Psoas muscle (tissue), 8 donors: Measurements from ENCODE around the gene KRT222. TPM values are rescaled to one million over a fixed set of nuclear protein-coding genes. Genes with fewer than 3 reads are reported as not detected.

Source experiments
- ATAC-seq, 4 donors: fragments of 200-7000 bp; cut with Tn5 transposase; one replicate each; pipeline ENCODE4 v1.9.1; 2020; ENCODE audit warnings: moderate library complexity in 3 of 4, mild to moderate bottlenecking in 2 of 4
- DNase-seq, 2 donors: peaks; one replicate each; pipeline ENCODE4 v3.0.0-alpha.2; 2020
- H3K27ac ChIP-seq: fragments of 200-600 bp; one replicate; pipeline ENCODE4 v1.8.0; 2022
- H3K27me3 ChIP-seq, 3 donors: fragments of 200-600 bp in 1 of 3; one replicate each; pipeline versions ENCODE4 v1.6.1 to v1.8.0; 2013 to 2022; ENCODE audit warnings: low read length in 2 of 3, mild to moderate bottlenecking in 2 of 3, moderate library complexity in 1 of 3; ENCODE audit not compliant: insufficient read depth in 3 of 3
- H3K36me3 ChIP-seq, 2 donors: fragments of 200-600 bp in 1 of 2; one replicate each; pipeline versions ENCODE4 v1.6.1 to v1.8.0; 2013 to 2022; ENCODE audit warnings: low read depth in 1 of 2, mild to moderate bottlenecking in 1 of 2, moderate library complexity in 1 of 2; ENCODE audit not compliant: insufficient read depth in 1 of 2
- H3K4me1 ChIP-seq: fragments of 200-600 bp; one replicate; pipeline ENCODE4 v1.8.0; 2022
- H3K4me3 ChIP-seq: fragments of 200-600 bp; one replicate; pipeline ENCODE4 v1.8.0; 2022; ENCODE audit warnings: mild to moderate bottlenecking
- H3K9me3 ChIP-seq: fragments of 200-600 bp; one replicate; pipeline ENCODE4 v1.8.0; 2022
- CTCF ChIP-seq: fragments of 200-600 bp; IDR thresholded peaks from one replicate; pipeline ENCODE4 v1.8.0; 2022; ENCODE audit warnings: antibody characterized with exemption
- WGBS, 3 donors: extraction: QIAGEN DNeasy Blood & Tissue Kit; methylation state at CpG; one replicate each; pipeline versions ENCODE4 v1.1.6 to v1.1.7; 2013; 5-methylcytosine and 5-hydroxymethylcytosine counted together
- intact Hi-C, 2 donors: fragments of 100-400 bp; cut with DNase I; formaldehyde crosslinking; loops; one replicate each; pipeline versions ENCODE4 v1.11.0 to v1.14.2; 2022
- polyA plus RNA-seq, 3 donors: library from polyadenylated mRNA; stranded (reverse); fragments of 200-250 nt; gene quantifications; one replicate each; pipeline ENCODE4 v1.2.3, GENCODE V29; 2013
- total RNA-seq, 4 donors: library from RNA; stranded (reverse); fragmentation: NEBNext Ultra II Directional in 2 of 4; extraction: Animal tissue kit (Norgen Biotek cat#: 25700) in 2 of 4; gene quantifications; one replicate each; pipeline versions ENCODE4 v1.2.1 to v1.2.4, GENCODE V29; 2021 to 2023
- donor health status: healthy with polysubstance abuse.
- donor health status: DM: no; HTN: no; CAD: no; lungs with moderate emphysema.
- donor health status: Bipolar disorder and iron deficiency.
- donor health status: healthy.
- donor health status: DM: yes; HTN: yes; CAD: no.
- donor health status: DM: no; HTN: no; CAD: no.
- donor health status: DM: no; HTN: no; CAD: no.
- donor health status: DM: yes; HTN: yes; CAD: no.

Gene KRT222
- total and polyA plus RNA-seq, 7 donors, result 0.08 to 0.37 (median 0.21) TPM; not detected in 3

- H3K4me1 ChIP-seq, result peaks cover 6% of the 10 kb centered on the region
- H3K4me3 ChIP-seq, result no peak overlapping the region
- ATAC-seq, result no peak
- no peaks in the 10 kb centered on the region for H3K9me3 ChIP-seq
- no peak for TF ChIP-seq CTCF
- intact Hi-C loops, result no loop called here
- no peak overlapping the region for H3K27ac ChIP-seq
- no peaks in the 10 kb centered on the region for H3K36me3 ChIP-seq
- H3K27me3 ChIP-seq, result no peaks in the 10 kb centered on the region
- 69 to 71% (median 70%) methylated on average over 5 of the region's 5 CpGs for WGBS, 3 donors
- DNase-seq, result no peak
Observed at GRCh38 chr17:40651939-40652338, 13.0 kb downstream of the KRT222 start.

DNA sequence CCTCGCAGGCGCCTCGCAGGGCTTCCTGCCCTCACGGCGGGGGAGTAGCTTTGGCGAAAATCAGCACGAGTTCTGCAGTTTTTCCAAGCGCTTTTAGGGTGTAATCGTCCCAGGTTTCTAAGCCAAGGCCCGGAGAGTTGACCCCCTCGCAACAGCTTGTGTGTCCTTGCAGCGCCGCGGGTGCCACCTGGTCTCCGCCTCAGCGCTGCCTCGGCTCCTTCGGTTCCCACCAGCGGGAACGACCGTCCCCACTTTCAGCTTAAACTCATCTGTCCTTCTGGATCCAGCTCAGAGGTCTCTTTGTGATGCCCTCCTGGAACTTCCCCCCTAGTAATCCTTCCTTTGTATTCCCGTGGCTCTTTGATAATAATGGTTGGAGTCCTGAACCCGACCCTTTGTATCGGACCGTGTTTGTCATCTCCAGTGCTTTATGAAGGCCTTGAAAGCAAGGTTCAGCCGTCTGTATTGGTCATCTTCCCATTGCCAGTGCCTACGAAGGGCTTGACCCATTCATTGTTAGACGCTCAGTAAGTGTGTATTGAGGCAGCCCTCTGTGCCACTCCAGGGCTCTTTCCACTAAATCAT is 16.5 kb downstream of the KRT222 start:
- ATAC-seq, result peak; percentile 51 to 72 (median 60)
- Histone ChIP-seq H3K9me3 (no peaks in the 10 kb centered on the region), H3K4me1 (peaks cover 20% of the 10 kb centered on the region), H3K27ac (peak overlapping the region; percentile 96), H3K36me3 (peaks cover 0 to 22% of the 10 kb centered on the region in 2 donors), H3K4me3 (peak overlapping the region; percentile 95), H3K27me3 (no peaks in the 10 kb centered on the region)
- no peak for TF ChIP-seq CTCF
- intact Hi-C loops, result no loop called here
- no peak for DNase-seq
- WGBS, 3 donors, result 1 to 2% (median 1%) methylated on average over 27 to 28 of the region's 28 CpGs

- intact Hi-C loops, result no loop called here
- DNase-seq (peak; percentile 77 to 87), ATAC-seq (peak; percentile 81 to 89 (median 83))
- no peaks in the 10 kb centered on the region for H3K9me3 ChIP-seq
- 0% methylated on average over 61 to 64 of the region's 64 CpGs for WGBS, 3 donors
- peaks cover 20% of the 10 kb centered on the region for H3K4me1 ChIP-seq
- H3K27ac ChIP-seq, result peak within 1 kb of the TSS; percentile 96
- H3K36me3 ChIP-seq, result peaks cover 0 to 29% of the 10 kb centered on the region in 2 donors
- no peak for TF ChIP-seq CTCF
- no peaks in the 10 kb centered on the region for H3K27me3 ChIP-seq
- peak within 1 kb of the TSS; percentile 95 for H3K4me3 ChIP-seq
Observed at GRCh38 chr17:40647624-40648383, 17.2 kb downstream of the KRT222 start, which contains the start of gene SMARCE1. SMARCE1 (minus strand) TSS chr17:40647818; CDS start chr17:40645802, 2,016 bp downstream.

GRCh38 chr17:40646791-40647623 is 18.0 kb downstream of the KRT222 start:
- H3K27ac ChIP-seq, result peak overlapping the region; percentile 96
- peak; percentile 70 to 79 (median 72) for ATAC-seq
- no peak for DNase-seq
- H3K9me3 ChIP-seq, result no peaks in the 10 kb centered on the region
- 7 to 10% (median 9%) methylated on average over 18 of the region's 18 CpGs for WGBS, 3 donors
- H3K27me3 ChIP-seq, result no peaks in the 10 kb centered on the region
- intact Hi-C loops, result no loop called here
- H3K4me1 ChIP-seq, result peaks cover 20% of the 10 kb centered on the region
- peaks cover 0 to 37% of the 10 kb centered on the region in 2 donors for H3K36me3 ChIP-seq
- no peak for TF ChIP-seq CTCF
- peak overlapping the region; percentile 95 for H3K4me3 ChIP-seq
